ENCODE measurements around the gene PFKP.

The PFKP gene
- total RNA-seq, result 122 to 381 (median 155) reads per million in 4 experiments

GRCh38 chr10:3067118-3067858, at the start of gene PFKP:
PFKP (plus strand) TSS chr10:3067548; CDS start chr10:3067596, 48 bp downstream.
- peak; percentile 9 for DNase-seq

- no peak for DNase-seq
Observed at GRCh38 chr10:3018247-3018646, 49.1 kb upstream of the PFKP start.

DNA sequence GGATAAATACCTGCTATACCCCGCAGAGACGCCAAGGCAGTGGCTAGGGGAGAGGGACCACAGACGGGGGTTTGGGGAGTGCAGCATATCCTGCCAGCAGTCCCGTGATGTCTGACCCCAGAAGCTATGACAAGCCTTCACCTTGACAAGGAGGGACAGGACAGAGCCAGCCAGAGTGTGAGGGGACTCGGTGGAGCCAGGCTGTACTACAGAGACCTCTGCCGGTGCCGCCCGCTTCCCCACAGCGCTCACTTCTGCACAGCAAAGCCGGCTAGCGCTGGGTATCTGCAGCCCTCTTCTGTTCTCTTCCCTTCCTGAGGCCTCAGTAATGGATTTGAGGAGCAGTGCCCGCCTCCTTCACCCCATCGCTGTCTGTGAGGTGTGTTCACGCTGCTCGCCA, 47.0 kb upstream of the PFKP start:
- no peak for DNase-seq

DNA sequence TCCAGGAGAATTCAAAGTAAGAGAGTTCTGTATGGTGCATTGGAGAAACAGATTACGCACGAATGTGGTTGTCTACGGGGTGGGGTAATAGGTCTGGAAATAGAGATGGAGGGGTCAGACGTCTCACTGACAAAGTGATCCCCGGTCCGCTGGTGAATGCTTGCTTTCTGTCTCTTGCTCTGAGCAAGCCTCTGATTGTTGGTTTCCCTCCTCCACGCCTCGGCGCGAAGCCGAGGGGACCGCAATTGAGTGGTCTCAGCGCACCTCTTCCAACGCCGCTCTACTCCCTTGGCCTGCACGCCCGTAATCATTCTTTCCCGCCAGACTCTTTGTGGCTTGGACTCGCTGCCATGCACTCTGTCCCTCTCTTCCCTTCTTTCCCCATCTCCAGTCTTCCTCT, 46.5 kb upstream of the PFKP start:
- no peak for DNase-seq

GRCh38 chr10:3022027-3022426, 45.3 kb upstream of the PFKP start:
- no peak for DNase-seq

DNA sequence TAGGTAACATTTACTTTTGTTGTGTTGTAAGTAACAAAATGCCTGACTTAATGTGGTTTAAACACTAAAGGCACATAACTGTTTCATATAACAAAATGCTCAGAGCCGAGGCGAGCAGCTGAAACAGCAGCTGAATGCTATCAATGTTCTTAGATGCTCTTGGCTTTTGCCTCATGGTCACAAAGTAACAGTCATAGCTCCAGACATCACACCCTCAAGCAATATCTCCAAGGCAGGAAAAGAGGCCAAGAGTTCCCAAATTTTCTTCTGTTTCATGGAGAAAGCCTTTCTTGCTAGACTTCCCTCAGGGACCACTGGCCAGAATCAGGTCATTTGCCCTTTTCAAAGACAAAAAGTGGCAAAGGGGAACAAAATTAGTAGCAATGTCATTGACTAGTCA, 43.5 kb upstream of the PFKP start:
- DNase-seq, result no peak

- no peak for DNase-seq
Observed at GRCh38 chr10:3025026-3025683, 42.2 kb upstream of the PFKP start.

DNA sequence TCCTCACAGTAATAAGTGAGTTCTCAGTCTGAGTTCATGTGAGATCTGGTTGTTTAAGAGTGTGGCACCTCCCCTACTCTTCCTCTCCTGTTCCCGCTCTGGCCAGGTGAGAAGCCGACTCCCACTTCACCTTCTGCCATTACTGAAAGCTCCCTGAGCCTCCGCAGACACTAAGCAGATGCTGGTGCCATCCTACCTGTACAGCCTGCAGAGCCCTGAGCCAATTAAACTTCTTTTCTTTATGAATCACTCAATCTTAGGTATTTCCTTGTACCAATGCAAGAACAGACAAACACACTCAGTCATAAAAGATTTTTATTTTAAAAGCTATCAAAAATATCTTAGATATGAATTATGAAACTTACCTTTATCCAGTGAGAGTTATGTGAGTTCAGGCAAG, 39.5 kb upstream of the PFKP start:
- DNase-seq, result no peak

DNA sequence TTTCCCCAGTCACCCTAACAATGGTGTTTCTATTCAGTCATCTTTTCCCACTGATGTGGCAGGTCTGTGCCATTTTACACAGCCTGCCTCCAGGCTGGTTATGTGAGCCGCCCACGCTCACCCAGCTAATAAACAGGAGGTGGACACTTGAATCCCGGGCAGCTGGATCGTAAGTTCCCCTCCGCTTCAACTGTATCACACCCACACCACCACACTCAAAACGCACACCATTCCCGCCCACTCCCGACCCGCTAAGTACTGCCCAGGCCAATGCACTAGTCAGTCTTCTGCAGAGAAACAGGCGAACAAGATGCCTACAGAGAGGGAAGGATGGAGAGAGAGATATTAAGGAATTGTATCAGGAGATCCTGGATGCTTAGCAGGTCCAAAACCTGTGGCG, 38.9 kb upstream of the PFKP start:
- no peak for DNase-seq

DNA sequence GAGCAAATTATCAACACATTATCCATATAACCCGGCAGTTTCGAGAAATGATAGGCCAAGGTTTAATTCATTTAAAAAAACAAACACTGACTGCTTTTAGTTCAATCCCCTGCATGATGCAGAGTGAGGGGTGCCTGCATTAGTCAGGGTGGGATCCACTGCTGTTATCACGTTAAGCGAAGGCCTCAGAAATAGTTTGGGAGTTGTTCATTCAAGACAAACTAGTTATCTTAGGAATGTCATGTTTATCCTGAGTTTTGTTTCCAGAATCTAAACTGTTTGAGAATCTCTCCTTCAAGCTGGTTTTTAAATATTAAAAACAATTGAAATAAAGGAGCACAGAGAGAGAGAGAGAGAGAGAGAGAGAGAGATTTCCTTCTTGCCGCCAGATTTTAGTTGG, 36.6 kb upstream of the PFKP start:
- no peak for DNase-seq

DNA sequence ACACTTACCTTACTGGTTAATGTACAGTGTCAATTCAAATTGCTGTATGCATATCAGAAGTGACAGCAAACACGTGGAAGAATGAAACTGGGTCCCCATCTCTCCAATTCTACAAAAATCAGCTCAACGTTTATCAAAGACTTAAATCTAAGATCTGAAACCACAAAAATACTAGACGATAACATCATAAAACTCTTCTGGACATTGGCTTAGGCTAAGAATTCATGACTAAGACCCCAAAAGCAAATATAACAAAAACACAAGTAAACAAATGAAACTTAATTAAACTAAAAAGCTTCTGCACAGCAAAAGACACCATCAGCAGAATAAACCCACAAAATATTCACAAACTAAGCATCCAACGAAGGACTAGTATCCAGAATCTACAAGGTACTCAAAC, 35.9 kb upstream of the PFKP start:
- DNase-seq, result no peak

GRCh38 chr10:3033925-3034324, 33.4 kb upstream of the PFKP start:
- no peak for DNase-seq

DNA sequence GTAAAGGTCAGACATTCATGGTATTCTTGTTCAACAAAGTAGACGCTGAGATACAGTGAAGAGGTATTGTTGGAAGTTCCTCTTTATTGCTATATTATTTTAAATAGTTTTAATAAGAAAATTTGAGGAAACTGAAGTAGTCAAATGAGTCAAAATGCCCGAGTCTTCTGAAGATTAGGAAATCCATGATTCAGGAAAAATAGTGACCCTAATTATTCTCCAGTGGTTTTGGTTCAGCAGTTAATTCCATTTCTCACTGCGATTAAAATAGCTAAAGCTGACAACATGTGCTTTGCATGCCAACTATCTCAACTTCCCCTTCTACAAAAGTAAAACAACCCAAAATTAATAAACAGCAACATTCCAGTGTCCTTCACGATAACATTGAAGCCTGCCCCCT, 32.7 kb upstream of the PFKP start:
- DNase-seq, result no peak

- DNase-seq, result no peak
Observed at GRCh38 chr10:3036155-3037021, 31.0 kb upstream of the PFKP start.

DNA sequence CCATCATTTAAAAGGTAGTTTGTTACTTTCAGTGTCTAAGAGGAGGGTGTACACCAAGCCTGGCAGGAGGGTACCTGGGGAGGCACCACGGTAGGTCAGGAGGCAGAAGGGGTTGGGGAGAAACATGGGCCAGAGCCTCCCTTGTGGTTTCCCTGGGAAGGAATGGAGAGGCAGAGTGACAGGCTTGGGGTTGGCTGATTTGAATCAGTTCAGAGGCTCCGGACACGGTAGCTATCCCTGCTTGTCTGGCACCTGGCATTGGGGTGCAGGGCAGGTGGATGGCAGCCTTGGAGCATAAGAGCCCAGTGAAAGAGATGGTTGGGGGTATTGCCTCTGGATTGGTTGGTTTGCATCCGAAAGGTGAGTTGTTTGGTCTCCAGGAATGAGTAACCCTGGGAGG, 30.2 kb upstream of the PFKP start:
- DNase-seq, result no peak

DNA sequence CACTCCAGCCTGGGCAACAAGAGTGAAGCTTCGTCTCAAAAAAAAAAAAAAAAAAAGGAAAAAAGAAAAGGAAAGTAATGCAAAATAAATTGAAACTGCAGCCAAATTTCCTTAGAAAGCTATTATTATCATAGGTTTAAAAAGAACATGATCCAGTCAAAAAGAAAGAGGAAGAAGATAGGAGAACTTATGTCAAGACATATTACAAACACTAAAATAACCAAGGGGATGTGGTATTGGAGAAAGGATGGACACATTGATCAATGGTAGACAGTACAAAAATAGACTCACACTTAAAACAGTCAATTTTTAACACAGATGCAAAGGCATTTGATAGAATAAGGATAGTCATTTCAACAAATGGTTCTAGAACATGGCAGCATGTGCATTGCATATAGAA, 27.3 kb upstream of the PFKP start:
- DNase-seq, result no peak

DNA sequence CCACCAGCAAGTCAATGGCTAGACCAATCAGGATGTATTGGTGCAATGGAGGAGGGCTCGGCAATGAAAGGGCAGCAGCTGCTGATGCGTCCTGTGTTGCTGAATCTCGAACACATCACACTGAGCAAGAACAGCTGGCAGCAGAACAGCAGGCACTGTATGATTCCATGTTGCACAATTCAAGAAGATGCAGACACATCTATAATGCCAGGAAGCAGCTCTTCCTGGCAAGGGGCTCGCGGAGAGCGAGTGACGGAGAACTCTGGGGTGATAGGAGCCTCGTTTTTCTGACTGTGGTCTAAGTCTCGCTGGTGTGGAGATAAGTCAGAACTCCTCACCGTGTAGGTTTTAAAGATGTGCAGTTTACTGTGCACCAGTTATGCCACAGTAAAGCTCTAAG, 24.8 kb upstream of the PFKP start:
- DNase-seq, result no peak

GRCh38 chr10:3043512-3044368, 23.6 kb upstream of the PFKP start:
- peak; percentile 16 for DNase-seq

DNA sequence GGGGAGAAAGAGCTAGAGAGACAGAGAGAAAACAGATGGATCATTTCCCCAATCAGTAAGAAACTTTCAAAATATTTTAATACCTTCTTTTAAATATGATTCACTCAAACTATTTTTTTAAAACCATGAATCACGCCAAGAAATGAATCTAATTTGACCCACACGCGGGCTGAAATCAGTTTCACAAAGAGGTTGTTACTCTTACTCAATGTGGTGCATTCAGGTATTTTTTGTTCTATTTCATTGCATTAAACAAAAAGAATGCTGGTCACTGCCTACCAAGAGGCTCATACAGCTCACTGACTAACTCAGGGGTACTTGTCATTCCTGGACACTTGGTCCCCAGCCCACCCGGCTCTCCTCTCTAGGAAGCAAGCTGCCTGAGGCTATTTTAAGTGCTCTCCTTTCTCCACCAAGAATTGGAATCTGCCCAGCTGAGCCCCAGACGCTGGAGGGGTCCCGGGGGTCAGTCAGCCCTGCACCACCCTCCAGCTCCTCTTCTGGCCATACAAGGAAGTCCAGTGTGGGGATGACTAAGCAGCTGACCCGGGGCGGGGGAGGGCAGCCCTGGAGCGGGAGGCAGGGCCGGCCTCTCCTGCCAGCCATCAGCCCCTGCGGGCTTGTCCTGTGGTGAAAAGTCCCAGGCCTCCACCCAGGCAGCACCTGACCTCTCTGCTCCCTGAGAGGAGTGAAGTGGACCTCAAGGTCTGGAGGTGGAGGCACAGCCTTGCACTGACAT, 21.7 kb upstream of the PFKP start:
- DNase-seq, result no peak

DNA sequence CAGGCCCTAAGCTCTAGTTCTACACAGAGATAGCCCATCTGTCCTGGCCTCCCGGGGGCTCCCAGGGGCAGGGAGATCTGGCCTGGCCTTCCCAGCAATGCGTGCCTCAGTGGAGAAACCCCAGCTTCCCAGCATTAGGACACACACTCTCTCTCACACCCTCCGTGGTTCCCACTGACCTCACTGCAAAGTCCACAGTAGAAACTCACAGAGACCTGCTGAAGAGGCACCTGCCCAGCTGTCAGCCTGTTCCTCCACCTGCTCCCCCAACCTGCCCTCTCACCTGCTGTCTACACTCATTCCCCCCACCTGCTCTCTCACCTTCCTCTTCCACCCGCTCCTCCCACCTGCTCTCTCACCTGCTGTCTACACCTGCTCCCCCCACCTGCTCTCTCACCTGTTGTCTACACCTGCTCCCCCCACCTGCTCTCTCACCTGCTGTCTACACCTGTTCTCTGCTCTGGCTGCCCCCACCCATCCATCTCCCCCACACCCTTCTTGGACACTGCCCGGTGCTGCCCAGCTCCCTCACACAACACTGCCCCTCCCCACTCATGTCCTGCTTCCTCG, 21.1 kb upstream of the PFKP start:
- no peak for DNase-seq

- no peak for DNase-seq
Observed at GRCh38 chr10:3046981-3047547, 20.3 kb upstream of the PFKP start.
